Transverse colon (tissue), 4 donors: ENCODE data around the gene ANKRD10. TPM values are rescaled to one million over a fixed set of nuclear protein-coding genes. Genes with fewer than 3 reads are reported as not detected.

ENCODE experiments used
- DNase-seq: peaks from one replicate; pipeline ENCODE4 v3.0.0-alpha.2; 2019
- H3K27ac ChIP-seq, 4 donors: fragments of 200-600 bp; sonication (generic); 2 replicates each; pipeline ENCODE4 v1.5.1; 2016 to 2018; ENCODE audit warnings: inconsistent platforms in 4 of 4
- H3K27me3 ChIP-seq: fragments of 200-600 bp; sonication (generic); 2 replicates; pipeline ENCODE4 v1.5.1; 2017; ENCODE audit warnings: inconsistent platforms
- H3K36me3 ChIP-seq, 4 donors: fragments of 200-600 bp; sonication (generic); 2 replicates each; pipeline ENCODE4 v1.5.1; 2017 to 2019; ENCODE audit warnings: inconsistent platforms in 4 of 4
- H3K4me1 ChIP-seq, 4 donors: fragments of 200-600 bp; sonication (generic); 2 replicates each; pipeline ENCODE4 v1.5.1; 2017 to 2020; ENCODE audit warnings: inconsistent platforms in 4 of 4
- H3K4me3 ChIP-seq, 4 donors: fragments of 200-600 bp; sonication (generic); 1 replicate in 1 of 4; 2 replicates in 3 of 4; pipeline versions ENCODE4 v1.5.1 to v1.6.1; 2017 to 2019; ENCODE audit warnings: inconsistent platforms in 4 of 4
- H3K9me3 ChIP-seq, 2 donors: fragments of 200-600 bp; sonication (generic); 2 replicates each; pipeline ENCODE4 v1.5.1; 2017 to 2019; ENCODE audit warnings: inconsistent platforms in 2 of 2
- EP300 ChIP-seq: sonication (generic); formaldehyde crosslinking; IDR thresholded peaks from one replicate; pipeline ENCODE4 v1.6.1; 2017; ENCODE audit warnings: antibody characterized with exemption, low read depth
- POLR2A ChIP-seq: fragments of 450-650 bp; IDR thresholded peaks from one replicate; pipeline ENCODE4 v1.6.1; 2016; ENCODE audit warnings: antibody characterized with exemption, mild to moderate bottlenecking, moderate library complexity
- POLR2AphosphoS5 ChIP-seq, 3 donors: sonication (generic); formaldehyde crosslinking; IDR thresholded peaks; one replicate each; pipeline ENCODE4 v1.6.1; 2016; ENCODE audit warnings: antibody characterized with exemption in 3 of 3
- WGBS, 2 donors: methylation state at CpG; one replicate each; pipeline ENCODE4 v1.1.5; 2018; ENCODE audit warnings: low coverage in 1 of 2; 5-methylcytosine and 5-hydroxymethylcytosine counted together
- in situ Hi-C, 4 donors: fragments of 200-750 bp; cut with MboI; loops; one replicate each; pipeline versions ENCODE4 v1.15.0 to v1.15.1; 2017; ENCODE audit warnings: low sequenced_read_pairs in 3 of 4, low pct_ligation_motif_present in 1 of 4, low pct_unique_long_range_greater_than_20kb in 1 of 4
- intact Hi-C: fragments of 100-400 bp; cut with DNase I; formaldehyde crosslinking; loops from one replicate; pipeline ENCODE4 v1.15.1; 2023; ENCODE audit warnings: low total_unique reads
- total RNA-seq, 4 donors: library from RNA; depleted of rRNA; stranded (reverse); fragments of >200 nt; gene quantifications; one replicate each; pipeline ENCODE4 v1.1.0, GENCODE V29; 2016
- TF ChIP-seq, protein P1 (sequence below), 5 experiments: fragments of 200-600 bp in 3 of 5; fragments of 450-650 bp in 2 of 5; sonication (generic) in 3 of 5; IDR thresholded peaks; 1 replicate in 2 of 5; 2 replicates in 3 of 5; pipeline ENCODE4 v1.5.1; 2016 to 2017; ENCODE audit warnings: antibody characterized with exemption in 5 of 5, inconsistent platforms in 3 of 5, mild to moderate bottlenecking in 2 of 5, moderate library complexity in 1 of 5

Gene ANKRD10
- total RNA-seq, 4 donors from 2014 or later = 124 to 286 (median 188) TPM

DNA sequence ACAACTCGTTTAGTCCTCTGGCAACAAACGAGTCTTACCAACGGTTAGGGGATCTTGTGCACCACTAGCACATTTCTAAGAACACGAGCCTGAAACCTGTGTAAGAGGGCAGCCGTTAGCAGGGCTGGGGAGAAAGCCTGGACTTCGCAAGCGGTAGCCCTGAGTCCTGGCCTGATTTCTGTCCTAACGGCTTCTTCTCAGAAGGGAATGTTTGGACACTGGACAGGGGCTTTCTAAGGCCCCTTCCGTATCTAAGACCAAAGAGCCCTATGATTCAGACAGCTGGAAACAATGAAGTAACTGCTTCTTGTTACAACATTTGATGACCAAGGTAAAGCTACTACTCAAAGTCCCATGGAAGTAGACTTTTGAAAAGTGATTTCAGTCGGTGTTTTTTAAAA, 2.2 kb downstream of the ANKRD10 start:
- H3K4me1 ChIP-seq = peaks cover 32 to 69% (median 63%) of the 10 kb centered on the region in 4 donors
- no peaks in the 10 kb centered on the region for H3K27me3 ChIP-seq
- TF ChIP-seq POLR2AphosphoS5 (IDR thresholded peaks at IDR 0.05) (no peak), POLR2A (no peak), EP300 (no peak)
- TF ChIP-seq, protein P1, sequence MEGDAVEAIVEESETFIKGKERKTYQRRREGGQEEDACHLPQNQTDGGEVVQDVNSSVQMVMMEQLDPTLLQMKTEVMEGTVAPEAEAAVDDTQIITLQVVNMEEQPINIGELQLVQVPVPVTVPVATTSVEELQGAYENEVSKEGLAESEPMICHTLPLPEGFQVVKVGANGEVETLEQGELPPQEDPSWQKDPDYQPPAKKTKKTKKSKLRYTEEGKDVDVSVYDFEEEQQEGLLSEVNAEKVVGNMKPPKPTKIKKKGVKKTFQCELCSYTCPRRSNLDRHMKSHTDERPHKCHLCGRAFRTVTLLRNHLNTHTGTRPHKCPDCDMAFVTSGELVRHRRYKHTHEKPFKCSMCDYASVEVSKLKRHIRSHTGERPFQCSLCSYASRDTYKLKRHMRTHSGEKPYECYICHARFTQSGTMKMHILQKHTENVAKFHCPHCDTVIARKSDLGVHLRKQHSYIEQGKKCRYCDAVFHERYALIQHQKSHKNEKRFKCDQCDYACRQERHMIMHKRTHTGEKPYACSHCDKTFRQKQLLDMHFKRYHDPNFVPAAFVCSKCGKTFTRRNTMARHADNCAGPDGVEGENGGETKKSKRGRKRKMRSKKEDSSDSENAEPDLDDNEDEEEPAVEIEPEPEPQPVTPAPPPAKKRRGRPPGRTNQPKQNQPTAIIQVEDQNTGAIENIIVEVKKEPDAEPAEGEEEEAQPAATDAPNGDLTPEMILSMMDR (IDR thresholded peaks at IDR 0.05) = no peak
- in situ Hi-C loops = loop anchor here in 3 of 4 donors (25.0 kb wide), 3 partner anchors 200 to 325 kb away; partner anchors contain the start of genes CARS2 (in 2 of the 3) and ING1 (in 2 of the 3)
- DNase-seq = no peak
- intact Hi-C loops = loop anchor here (5.0 to 10.0 kb wide), 3 partner anchors 132 to 580 kb away; no protein-coding TSS in a partner anchor
- WGBS, 2 donors = 7 to 13% methylated on average over 1 to 10 of the region's 10 CpGs
- no peaks in the 10 kb centered on the region for H3K36me3 ChIP-seq
- no peaks in the 10 kb centered on the region for H3K9me3 ChIP-seq
- H3K4me3 ChIP-seq = peak overlapping the region in 3 of 4 donors; percentile 79 to 96 (median 89)
- peak overlapping the region; percentile 98 to 100 (median 100) for H3K27ac ChIP-seq

DNA sequence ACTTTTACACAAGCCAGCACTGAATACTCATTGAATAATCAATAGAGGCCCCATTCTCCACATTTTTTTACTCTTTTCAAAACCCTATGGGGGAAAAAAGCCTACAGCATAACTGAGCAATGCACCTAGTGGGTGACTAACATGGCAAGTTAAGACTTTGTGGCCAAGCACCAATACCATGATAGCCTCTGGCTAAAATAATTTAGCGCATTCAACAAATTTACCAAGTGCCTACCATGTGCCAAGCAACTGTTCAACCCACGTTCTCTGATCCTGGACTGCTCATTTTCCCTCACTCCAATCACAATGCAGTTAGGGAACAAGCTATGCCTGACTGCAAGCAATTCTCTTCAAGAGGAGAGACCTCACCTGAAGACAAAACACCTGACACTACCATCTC, 3.0 kb downstream of the ANKRD10 start:
- Histone ChIP-seq H3K36me3 (no peaks in the 10 kb centered on the region), H3K27me3 (no peaks in the 10 kb centered on the region), H3K4me3 (no peak overlapping the region), H3K27ac (peak overlapping the region in 3 of 4 donors; percentile 98 to 100 (median 100)), H3K4me1 (peaks cover 35 to 74% (median 68%) of the 10 kb centered on the region in 4 donors), H3K9me3 (no peaks in the 10 kb centered on the region)
- 65 to 79% methylated on average over 2 of the region's 2 CpGs for WGBS, 2 donors
- intact Hi-C loops (loop anchor here (5.0 to 10.0 kb wide), 3 partner anchors 133 to 580 kb away; no protein-coding TSS in a partner anchor), in situ Hi-C loops (loop anchor here in 3 of 4 donors (25.0 kb wide), 3 partner anchors 200 to 325 kb away; partner anchors contain the start of genes CARS2 (in 2 of the 3) and ING1 (in 2 of the 3))
- DNase-seq = no peak
- TF ChIP-seq POLR2AphosphoS5 (IDR thresholded peaks at IDR 0.05) (no peak), POLR2A (no peak), EP300 (no peak)
- TF ChIP-seq, protein P1 (IDR thresholded peaks at IDR 0.05) = no peak

DNA sequence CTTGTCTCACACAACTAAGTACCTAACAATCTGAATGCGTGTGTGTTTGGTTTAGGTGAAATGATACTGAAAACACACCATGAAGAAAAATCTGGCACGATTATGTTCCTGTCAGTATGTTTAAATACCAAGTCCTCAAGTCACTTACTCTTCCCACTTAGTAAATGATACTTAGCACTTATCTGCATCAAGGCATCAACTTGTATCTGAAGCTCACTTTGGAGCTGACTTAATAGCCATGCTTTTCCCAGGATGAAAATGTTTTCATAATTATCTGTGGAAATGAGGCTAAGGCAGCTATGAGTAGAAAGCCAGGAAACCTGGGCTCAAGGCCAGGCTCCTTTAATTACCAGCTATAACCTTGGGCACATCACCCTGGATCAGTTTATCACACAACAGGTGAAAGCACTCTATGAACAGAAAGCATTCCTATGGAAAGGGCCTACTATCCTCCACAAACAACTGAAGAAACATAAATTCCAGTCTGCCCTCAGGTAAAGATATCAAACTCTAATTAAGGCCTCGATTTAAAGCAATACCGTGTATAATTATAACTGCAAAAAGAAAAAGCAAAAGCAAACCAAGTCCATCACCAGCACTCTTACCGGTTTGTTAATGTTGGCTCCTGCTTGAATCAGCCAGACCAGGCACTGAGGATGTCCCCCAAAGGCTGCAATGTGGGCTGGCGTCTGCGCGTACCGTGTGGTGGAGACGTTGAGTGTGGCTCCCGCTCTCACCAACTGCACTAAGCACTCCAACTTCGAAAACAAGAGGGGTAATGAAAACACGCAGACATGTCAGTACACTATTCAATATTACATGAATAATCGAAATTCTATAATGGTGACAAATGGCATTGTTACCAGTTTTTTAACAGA, 4.6 kb downstream of the ANKRD10 start:
- Histone ChIP-seq H3K27ac (peak overlapping the region; percentile 2 to 100 (median 74)), H3K4me1 (peaks cover 35 to 74% (median 59%) of the 10 kb centered on the region in 4 donors), H3K27me3 (no peaks in the 10 kb centered on the region), H3K36me3 (peaks cover 0 to 8% (median 0%) of the 10 kb centered on the region in 4 donors), H3K4me3 (no peak overlapping the region), H3K9me3 (no peaks in the 10 kb centered on the region)
- WGBS, 2 donors = 61 to 67% methylated on average over 14 of the region's 14 CpGs
- peak; percentile 59 for DNase-seq
- in situ Hi-C loops = loop anchor here in 3 of 4 donors (25.0 kb wide), 3 partner anchors 198 to 327 kb away; partner anchors contain the start of genes CARS2 (in 2 of the 3) and ING1 (in 2 of the 3)
- intact Hi-C loops = loop anchor here (5.0 to 10.0 kb wide), 3 partner anchors 135 to 578 kb away; no protein-coding TSS in a partner anchor
- no peak for TF ChIP-seq POLR2A
- no peak for TF ChIP-seq POLR2AphosphoS5 (IDR thresholded peaks at IDR 0.05)
- no peak for TF ChIP-seq EP300
- TF ChIP-seq, protein P1 (IDR thresholded peaks at IDR 0.05) = no peak
